Measurements from ENCODE around the gene C18orf63. TPM values are rescaled to one million over a fixed set of nuclear protein-coding genes. Genes with fewer than 3 reads are reported as not detected.
A peak's percentile ranks its signal among the peaks of the same experiment; 100 is the strongest.

Gene C18orf63
- total RNA-seq, 1 experiment from 2014 or later, result not detected

- Histone ChIP-seq H3K36me3 (ENCODE audit: control insufficient read depth, insufficient read depth, low read length) (no peaks in the 10 kb centered on the region), H3K4me3 (ENCODE audit: low read depth in 2 of 2, low read length in 2 of 2) (no peak overlapping the region), H3K27ac (ENCODE audit: low read length) (no peak overlapping the region), H3K9me3 (ENCODE audit: control insufficient read depth, insufficient read depth, low read depth, low read length) (no peaks in the 10 kb centered on the region), H3K27me3 (ENCODE audit: control insufficient read depth, insufficient read depth, low read length) (no peaks in the 10 kb centered on the region; the same call in 1 of the 2 replicates), H3K4me1 (ENCODE audit: control insufficient read depth, insufficient read depth, low read length) (0 out of 2 replicates have a peak, but pooled peaks cover 4% of the 10 kb centered on the region)
- ChIA-PET POLR2A (no interaction called here), CTCF (no interaction called here)
- intact Hi-C loops (cut with micrococcal nuclease; ENCODE audit: unreplicated experiment), result no loop called here
- no TSS peak for BruUV-seq (replicated peaks)
- in situ Hi-C loops (cut with HindIII; ENCODE audit: low pct_unique_long_range_greater_than_20kb, low sequenced_read_pairs), result no loop called here
- ATAC-seq (no peak), DNase-seq (ENCODE audit: low read depth, low spot score) (no peak)
- TF ChIP-seq SIN3A (IDR thresholded peaks at IDR 0.05; ENCODE audit: borderline replicate concordance, insufficient read depth, low read depth, low read length) (no peak), CTCF (IDR thresholded peaks at IDR 0.05) (no peak), POLR2AphosphoS5 (IDR thresholded peaks at IDR 0.05; ENCODE audit: low read depth, low read length) (no peak), TCF7L2 (IDR thresholded peaks at IDR 0.05; ENCODE audit: low read depth, low read length) (no peak), REST (IDR thresholded peaks at IDR 0.05; ENCODE audit: insufficient read depth in 1 of 2, low read depth in 2 of 2, low read length in 1 of 2) (no peak)
Measured at GRCh38 chr18:74314759-74315463, 728 bp upstream of the C18orf63 start.

GRCh38 chr18:74316257-74317170 is 875 bp downstream of the C18orf63 start:
- TF ChIP-seq TCF7L2 (IDR thresholded peaks at IDR 0.05; ENCODE audit: low read depth, low read length) (peak; percentile 25; the same call in 1 of the 2 replicates), POLR2AphosphoS5 (IDR thresholded peaks at IDR 0.05; ENCODE audit: low read depth, low read length) (no peak)
- no peak overlapping the region for H3K27ac ChIP-seq (ENCODE audit: low read length)
- intact Hi-C loops (cut with micrococcal nuclease; ENCODE audit: unreplicated experiment) (no loop called here), in situ Hi-C loops (cut with HindIII; ENCODE audit: low pct_unique_long_range_greater_than_20kb, low sequenced_read_pairs) (no loop called here)
- ChIA-PET CTCF (interaction anchor here (0.6 to 0.7 kb wide), 2 partner anchors 98 to 236 kb away, joined by 3 to 5 read pairs; no protein-coding TSS in a partner anchor), POLR2A (no interaction called here)
- no peaks in the 10 kb centered on the region for H3K36me3 ChIP-seq (ENCODE audit: control insufficient read depth, insufficient read depth, low read length)
- H3K27me3 ChIP-seq (ENCODE audit: control insufficient read depth, insufficient read depth, low read length), result no peaks in the 10 kb centered on the region; the same call in 1 of the 2 replicates
- no peak for DNase-seq (ENCODE audit: low read depth, low spot score)
- no peak overlapping the region for H3K4me3 ChIP-seq (ENCODE audit: low read depth in 2 of 2, low read length in 2 of 2)
- H3K9me3 ChIP-seq (ENCODE audit: control insufficient read depth, insufficient read depth, low read depth, low read length), result no peaks in the 10 kb centered on the region
- 0 out of 2 replicates have a peak, but pooled peaks cover 4% of the 10 kb centered on the region for H3K4me1 ChIP-seq (ENCODE audit: control insufficient read depth, insufficient read depth, low read length)
- peak; percentile 82 for ATAC-seq
- no TSS peak for BruUV-seq (replicated peaks)

Measured in Panc1 (cell line).